Endothelial cell of umbilical vein (primary cell): ENCODE measurements around the gene MECP2. TPM values are rescaled to one million over a fixed set of nuclear protein-coding genes. Genes with fewer than 3 reads are reported as not detected.

Experiments used
- BruUV-seq: library from RNA; stranded (reverse); fragments of 400-500 nt; replicated peaks from 2 replicates; lab custom pipeline; 2021; lab: Mats Ljungman, UMichigan
- CTCF ChIA-PET: fragments of 300-600, 350-600 bp; sonication (Branson Sonifier 250); formaldehyde crosslinking; loops from one replicate; lab custom pipeline; 2021; ENCODE audit warnings: antibody characterized with exemption, inconsistent platforms; lab: Charles Lee
- POLR2A ChIA-PET: fragments of 300-600, 350-600 bp; sonication (Branson Sonifier 250); formaldehyde crosslinking; loops from one replicate; lab custom pipeline; 2021; ENCODE audit warnings: antibody characterized with exemption, inconsistent platforms; lab: Charles Lee
- DNase-seq: peaks from one replicate; pipeline ENCODE4 v3.0.0-alpha.2; 2011; ENCODE audit warnings: low read depth, low spot score
- FAIRE-seq: peaks from 2 replicates; lab custom pipeline; 2011; peaks lifted over from hg19 to GRCh38; lab: Jason Lieb, UNC
- H2AFZ ChIP-seq: 2 replicates; pipeline ENCODE4 v1.6.0; 2012; ENCODE audit warnings: low read depth, low read length, control low read depth, inconsistent platforms
- H3K27ac ChIP-seq: 2 replicates; pipeline ENCODE4 v1.5.1; 2011; ENCODE audit warnings: low read depth, mild to moderate bottlenecking, control low read depth, low read length, moderate library complexity; ENCODE audit not compliant: insufficient read depth
- H3K27me3 ChIP-seq, 2 experiments: 2 replicates each; pipeline versions ENCODE4 v1.6.0 to v1.6.1; 2011; ENCODE audit warnings: low read length in 2 of 2, mixed read lengths in 1 of 2; ENCODE audit not compliant: control insufficient read depth in 2 of 2, insufficient read depth in 2 of 2
- H3K36me3 ChIP-seq, 2 experiments: 2 replicates in 1 of 2; 3 replicates in 1 of 2; pipeline ENCODE4 v1.5.1; 2011; ENCODE audit warnings: low read length in 2 of 2, mild to moderate bottlenecking in 1 of 2, moderate library complexity in 1 of 2; ENCODE audit not compliant: control insufficient read depth in 2 of 2, insufficient read depth in 2 of 2; ENCODE audit errors: extremely low read depth in 1 of 2
- H3K4me1 ChIP-seq: 3 replicates; pipeline ENCODE4 v1.5.1; 2011; ENCODE audit warnings: mild to moderate bottlenecking, low read length; ENCODE audit not compliant: control insufficient read depth, insufficient read depth; ENCODE audit errors: extremely low read depth
- H3K4me2 ChIP-seq: 2 replicates; pipeline ENCODE4 v1.6.1; 2011; ENCODE audit warnings: low read length, control low read depth, mixed read lengths; ENCODE audit not compliant: insufficient read depth
- H3K4me3 ChIP-seq, 3 experiments: fragments of 200-600 bp in 1 of 3; sonication (generic), shearing (Covaris generic) in 1 of 3; replicated peaks in 1 of 3; 2 replicates each; pipeline ENCODE4 v1.5.1; 2011 to 2016; ENCODE audit warnings: control low read depth in 3 of 3, low read length in 3 of 3, mild to moderate bottlenecking in 2 of 3, inconsistent platforms in 1 of 3, low read depth in 1 of 3, moderate library complexity in 1 of 3; ENCODE audit not compliant: insufficient read depth in 1 of 3
- H3K79me2 ChIP-seq: 2 replicates; pipeline ENCODE4 v1.6.0; 2012; ENCODE audit warnings: low read length, inconsistent platforms; ENCODE audit not compliant: control insufficient read depth, insufficient read depth
- H3K9ac ChIP-seq: replicated peaks from 2 replicates; pipeline ENCODE3; 2011; ENCODE audit warnings: low read length, control low read depth; ENCODE audit not compliant: insufficient read depth; ENCODE audit errors: extremely low read depth
- H3K9me1 ChIP-seq: replicated peaks from 3 replicates; pipeline ENCODE4 v1.6.0; 2011; ENCODE audit warnings: mild to moderate bottlenecking, low read length; ENCODE audit not compliant: control insufficient read depth, insufficient read depth; ENCODE audit errors: extremely low read depth
- H3K9me3 ChIP-seq: replicated peaks from 2 replicates; pipeline ENCODE4 v1.5.1; 2012; ENCODE audit warnings: low read length, inconsistent platforms; ENCODE audit not compliant: control insufficient read depth, insufficient read depth
- H4K20me1 ChIP-seq: replicated peaks from 2 replicates; pipeline ENCODE3; 2011; ENCODE audit warnings: mild to moderate bottlenecking, low read length; ENCODE audit not compliant: control insufficient read depth, insufficient read depth; ENCODE audit errors: extremely low read depth
- CTCF ChIP-seq, 2 donors: IDR thresholded peaks; 1 replicate in 1 of 2; 2 replicates in 1 of 2; pipeline ENCODE4 v1.5.1; 2011; ENCODE audit warnings: low read length in 2 of 2, mild to moderate bottlenecking in 2 of 2, moderate library complexity in 2 of 2, control low read depth in 1 of 2, inconsistent platforms in 1 of 2, low read depth in 1 of 2; ENCODE audit not compliant: insufficient read depth in 1 of 2; ENCODE audit errors: extremely low read depth in 1 of 2
- EZH2 ChIP-seq: IDR thresholded peaks from 2 replicates; pipeline ENCODE4 v1.6.1; 2012; ENCODE audit warnings: borderline replicate concordance, low read depth, mild to moderate bottlenecking, moderate library complexity, low read length, inconsistent platforms; ENCODE audit not compliant: severe bottlenecking
- FOS ChIP-seq: IDR thresholded peaks from 2 replicates; pipeline ENCODE4 v1.6.1; 2011; ENCODE audit warnings: mild to moderate bottlenecking, low read length, moderate library complexity, borderline replicate concordance; ENCODE audit not compliant: insufficient read depth
- GATA2 ChIP-seq: IDR thresholded peaks from 2 replicates; pipeline ENCODE4 v1.7.0; 2011; ENCODE audit warnings: low read depth, mild to moderate bottlenecking, moderate library complexity, mixed read lengths, low read length; ENCODE audit not compliant: insufficient read length, insufficient read depth
- JUN ChIP-seq: IDR thresholded peaks from 2 replicates; pipeline ENCODE4 v1.6.1; 2011; ENCODE audit warnings: borderline replicate concordance, low read depth; ENCODE audit not compliant: insufficient read length, insufficient read depth
- MYC ChIP-seq: IDR thresholded peaks from one replicate; pipeline ENCODE4 v1.6.1; 2011; ENCODE audit warnings: mild to moderate bottlenecking, low read depth, low read length
- POLR2A ChIP-seq: IDR thresholded peaks from 2 replicates; pipeline ENCODE4 v1.6.1; 2012; ENCODE audit warnings: low read depth, mild to moderate bottlenecking, control low read depth, low read length
- POLR2AphosphoS5 ChIP-seq: IDR thresholded peaks from 2 replicates; pipeline ENCODE4 v1.6.1; 2012; ENCODE audit warnings: low read depth, mild to moderate bottlenecking, control low read depth, low read length, moderate library complexity; ENCODE audit not compliant: insufficient read depth
- dilution Hi-C: fragments of 300-500 bp; cut with MboI; formaldehyde crosslinking; loops from one replicate; pipeline ENCODE4 v1.15.0; 2019; ENCODE audit warnings: low sequenced_read_pairs; ENCODE audit not compliant: extremely low pct_ligation_motif_present
- intact Hi-C: fragments of 100-400 bp; cut with micrococcal nuclease; formaldehyde crosslinking; loops from one replicate; pipeline ENCODE4 v1.10.0; 2022
- polyA plus RNA-seq, 4 experiments: library from polyadenylated mRNA; depleted of rRNA in 3 of 4; stranded (reverse) in 3 of 4; unstranded in 1 of 4; fragments of >200 nt; gene quantifications; 2 replicates each; pipeline versions ENCODE4 v1.2.1 to v1.2.3, GENCODE V29; 2011 to 2012; ENCODE audit warnings: missing spikeins in 1 of 4
- total RNA-seq: library from RNA; stranded (reverse); gene quantifications from 2 replicates; pipeline ENCODE4 v1.2.3, GENCODE V29; 2021
- TF ChIP-seq, protein P1 (sequence below): IDR thresholded peaks from 2 replicates; pipeline ENCODE4 v1.6.1; 2011; ENCODE audit not compliant: insufficient read depth, insufficient read length

Gene MECP2
- total and polyA plus RNA-seq, 2 donors (not counting 3 experiments of a cell fraction or from before 2014, with no cell fraction given), result 9.0 to 45.3 TPM

GRCh38 chrX:154113729-154114128 is 16.2 kb upstream of the MECP2 start:
- TF ChIP-seq, protein P1, sequence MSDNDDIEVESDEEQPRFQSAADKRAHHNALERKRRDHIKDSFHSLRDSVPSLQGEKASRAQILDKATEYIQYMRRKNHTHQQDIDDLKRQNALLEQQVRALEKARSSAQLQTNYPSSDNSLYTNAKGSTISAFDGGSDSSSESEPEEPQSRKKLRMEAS, result no peak
- TF ChIP-seq POLR2AphosphoS5 (no peak), GATA2 (no peak), MYC (no peak), JUN (no peak), FOS (no peak), POLR2A (no peak), CTCF (IDR thresholded peaks at IDR 0.05; ENCODE audit: extremely low read depth in 1 of 2, insufficient read depth in 1 of 2, low read depth in 1 of 2, low read length in 2 of 2) (no peak), EZH2 (no peak)
- no peak for DNase-seq
- intact Hi-C loops, result no loop called here
- Histone ChIP-seq H3K9me3 (no peaks in the 10 kb centered on the region), H3K4me2 (no peak overlapping the region), H3K9ac (no peak overlapping the region), H3K27me3 (no peaks in the 10 kb centered on the region), H3K36me3 (no peaks in the 10 kb centered on the region), H2AFZ (no peak overlapping the region), H4K20me1 (no peaks in the 10 kb centered on the region), H3K79me2 (no peaks in the 10 kb centered on the region), H3K9me1 (no peaks in the 10 kb centered on the region), H3K4me3 (no peak overlapping the region), H3K4me1 (no peaks in the 10 kb centered on the region), H3K27ac (no peak overlapping the region)
- ChIA-PET POLR2A (no interaction called here), CTCF (no interaction called here)
- FAIRE-seq, result no peak
- BruUV-seq, result no TSS peak
- dilution Hi-C loops, result no loop called here
